HEK293 (cell line): Measurements from ENCODE around the gene MYOC.

Experiments
- AEBP2 ChIP-seq: fragments of 450-650 bp; formaldehyde crosslinking; IDR thresholded peaks from 2 replicates; pipeline ENCODE4 v1.5.1; 2016; ENCODE audit warnings: missing biosample characterization, missing genetic modification characterization, borderline replicate concordance
- CTCF ChIP-seq: fragments of 450-650 bp; formaldehyde crosslinking; IDR thresholded peaks from 2 replicates; pipeline ENCODE4 v1.5.1; 2016; ENCODE audit warnings: missing biosample characterization, missing genetic modification characterization
- EGR2 ChIP-seq: fragments of 450-650 bp; formaldehyde crosslinking; IDR thresholded peaks from 2 replicates; pipeline ENCODE4 v1.5.1; 2016; ENCODE audit warnings: low read depth, missing biosample characterization, missing genetic modification characterization
- IKZF3 ChIP-seq: fragments of 450-650 bp; IDR thresholded peaks from 2 replicates; pipeline ENCODE4 v1.5.0; 2018; ENCODE audit warnings: missing biosample characterization, mild to moderate bottlenecking, missing genetic modification characterization, moderate library complexity
- MZF1 ChIP-seq: fragments of 450-650 bp; formaldehyde crosslinking; IDR thresholded peaks from 2 replicates; pipeline ENCODE4 v1.5.1; 2017; ENCODE audit warnings: missing biosample characterization, missing genetic modification characterization, borderline replicate concordance
- TCF7L2 ChIP-seq: IDR thresholded peaks from 2 replicates; pipeline ENCODE4 v1.6.1; 2011; ENCODE audit warnings: low read depth, mild to moderate bottlenecking, inconsistent platforms, low read length, moderate library complexity, borderline replicate concordance
- TRIM28 ChIP-seq: IDR thresholded peaks from 2 replicates; pipeline ENCODE4 v1.6.1; 2011; ENCODE audit warnings: low read length, control low read depth, borderline replicate concordance
- YY1 ChIP-seq: fragments of 450-650 bp; formaldehyde crosslinking; IDR thresholded peaks from 2 replicates; pipeline ENCODE4 v1.5.1; 2018; ENCODE audit warnings: missing biosample characterization, missing genetic modification characterization
- YY2 ChIP-seq: fragments of 450-650 bp; formaldehyde crosslinking; IDR thresholded peaks from 2 replicates; pipeline ENCODE4 v1.5.1; 2016; ENCODE audit warnings: missing biosample characterization, missing genetic modification characterization
- ZBTB1 ChIP-seq: fragments of 450-650 bp; formaldehyde crosslinking; IDR thresholded peaks from 2 replicates; pipeline ENCODE4 v1.5.1; 2016; ENCODE audit warnings: missing biosample characterization, missing genetic modification characterization
- ZBTB20 ChIP-seq: fragments of 450-650 bp; formaldehyde crosslinking; IDR thresholded peaks from 2 replicates; pipeline ENCODE4 v1.5.1; 2016; ENCODE audit warnings: missing biosample characterization, missing genetic modification characterization
- ZFP69B ChIP-seq: fragments of 450-650 bp; formaldehyde crosslinking; IDR thresholded peaks from 2 replicates; pipeline ENCODE4 v1.5.1; 2016; ENCODE audit warnings: missing biosample characterization, missing genetic modification characterization
- ZIC2 ChIP-seq: fragments of 450-650 bp; formaldehyde crosslinking; IDR thresholded peaks from 2 replicates; pipeline ENCODE4 v1.5.1; 2016; ENCODE audit warnings: missing biosample characterization, missing genetic modification characterization
- ZNF10 ChIP-seq: fragments of 450-650 bp; formaldehyde crosslinking; IDR thresholded peaks from 2 replicates; pipeline ENCODE4 v1.5.1; 2017; ENCODE audit warnings: missing biosample characterization, missing genetic modification characterization
- ZNF169 ChIP-seq: fragments of 450-650 bp; formaldehyde crosslinking; IDR thresholded peaks from 2 replicates; pipeline ENCODE4 v1.5.1; 2016; ENCODE audit warnings: missing biosample characterization, missing genetic modification characterization
- ZNF184 ChIP-seq: fragments of 450-650 bp; IDR thresholded peaks from 2 replicates; pipeline ENCODE4 v1.5.1; 2018; ENCODE audit warnings: missing biosample characterization, mild to moderate bottlenecking, missing genetic modification characterization
- ZNF2 ChIP-seq: fragments of 450-650 bp; formaldehyde crosslinking; IDR thresholded peaks from 2 replicates; pipeline ENCODE4 v1.5.1; 2016; ENCODE audit warnings: missing biosample characterization, missing genetic modification characterization
- ZNF239 ChIP-seq: fragments of 450-650 bp; formaldehyde crosslinking; IDR thresholded peaks from 2 replicates; pipeline ENCODE4 v1.5.1; 2016; ENCODE audit warnings: missing biosample characterization, missing genetic modification characterization
- ZNF302 ChIP-seq: fragments of 450-650 bp; formaldehyde crosslinking; IDR thresholded peaks from 2 replicates; pipeline ENCODE4 v1.5.1; 2016; ENCODE audit warnings: missing biosample characterization, missing genetic modification characterization, low read depth
- ZNF366 ChIP-seq: fragments of 450-650 bp; formaldehyde crosslinking; conservative IDR thresholded peaks from 2 replicates; pipeline ENCODE4 v1.5.1; 2016; ENCODE audit warnings: missing biosample characterization, missing genetic modification characterization
- ZNF394 ChIP-seq: fragments of 450-650 bp; formaldehyde crosslinking; IDR thresholded peaks from 2 replicates; pipeline ENCODE4 v1.5.1; 2016; ENCODE audit warnings: missing biosample characterization, missing genetic modification characterization, mild to moderate bottlenecking, moderate library complexity, borderline replicate concordance
- ZNF404 ChIP-seq: fragments of 450-650 bp; formaldehyde crosslinking; IDR thresholded peaks from 2 replicates; pipeline ENCODE4 v1.5.1; 2017; ENCODE audit warnings: missing biosample characterization, missing genetic modification characterization
- ZNF426 ChIP-seq: fragments of 450-650 bp; formaldehyde crosslinking; IDR thresholded peaks from 2 replicates; pipeline ENCODE4 v1.5.1; 2017; ENCODE audit warnings: missing biosample characterization, missing genetic modification characterization, mild to moderate bottlenecking, inconsistent platforms, moderate library complexity
- ZNF488 ChIP-seq: fragments of 450-650 bp; formaldehyde crosslinking; IDR thresholded peaks from 2 replicates; pipeline ENCODE4 v1.5.1; 2016; ENCODE audit warnings: missing biosample characterization, missing genetic modification characterization
- ZNF544 ChIP-seq: fragments of 450-650 bp; formaldehyde crosslinking; IDR thresholded peaks from 2 replicates; pipeline ENCODE4 v1.5.0; 2017; ENCODE audit warnings: missing biosample characterization, missing genetic modification characterization
- ZNF560 ChIP-seq: fragments of 450-650 bp; formaldehyde crosslinking; IDR thresholded peaks from 2 replicates; pipeline ENCODE4 v1.5.1; 2017; ENCODE audit warnings: missing biosample characterization, missing genetic modification characterization, borderline replicate concordance
- ZNF610 ChIP-seq: fragments of 450-650 bp; formaldehyde crosslinking; IDR thresholded peaks from 2 replicates; pipeline ENCODE4 v1.5.1; 2016; ENCODE audit warnings: missing biosample characterization, missing genetic modification characterization, borderline replicate concordance
- ZNF626 ChIP-seq: fragments of 450-650 bp; sonication (Bioruptor Pico); formaldehyde crosslinking; IDR thresholded peaks from 2 replicates; pipeline ENCODE4 v1.5.1; 2018; ENCODE audit warnings: missing biosample characterization, missing genetic modification characterization, inconsistent platforms
- ZNF654 ChIP-seq: fragments of 450-650 bp; formaldehyde crosslinking; IDR thresholded peaks from 2 replicates; pipeline ENCODE4 v1.5.1; 2016; ENCODE audit warnings: low read depth, missing biosample characterization, missing genetic modification characterization
- ZNF658 ChIP-seq: fragments of 450-650 bp; formaldehyde crosslinking; IDR thresholded peaks from 2 replicates; pipeline ENCODE4; 2016; ENCODE audit warnings: missing biosample characterization, missing genetic modification characterization
- ZNF660 ChIP-seq: fragments of 450-650 bp; IDR thresholded peaks from 2 replicates; pipeline ENCODE4 v1.5.1; 2018; ENCODE audit warnings: missing biosample characterization, mild to moderate bottlenecking, missing genetic modification characterization
- ZNF707 ChIP-seq: fragments of 450-650 bp; formaldehyde crosslinking; IDR thresholded peaks from 2 replicates; pipeline ENCODE4 v1.5.1; 2016; ENCODE audit warnings: missing biosample characterization, missing genetic modification characterization
- ZNF768 ChIP-seq: fragments of 450-650 bp; formaldehyde crosslinking; IDR thresholded peaks from 2 replicates; pipeline ENCODE4 v1.5.1; 2018; ENCODE audit warnings: missing biosample characterization, mild to moderate bottlenecking, missing genetic modification characterization
- ZNF785 ChIP-seq: fragments of 450-650 bp; formaldehyde crosslinking; IDR thresholded peaks from 2 replicates; pipeline ENCODE4 v1.5.1; 2016; ENCODE audit warnings: missing biosample characterization, missing genetic modification characterization
- ZNF843 ChIP-seq: fragments of 450-650 bp; formaldehyde crosslinking; IDR thresholded peaks from 2 replicates; pipeline ENCODE4 v1.5.1; 2016; ENCODE audit warnings: missing biosample characterization, missing genetic modification characterization
- TF ChIP-seq, protein P1 (sequence below): fragments of 450-650 bp; formaldehyde crosslinking; IDR thresholded peaks from 2 replicates; pipeline ENCODE4 v1.5.1; 2016; ENCODE audit warnings: missing biosample characterization, missing genetic modification characterization
- TF ChIP-seq, protein P2 (sequence below): fragments of 450-650 bp; formaldehyde crosslinking; IDR thresholded peaks from 2 replicates; pipeline ENCODE4 v1.5.1; 2017; ENCODE audit warnings: missing biosample characterization, missing genetic modification characterization

MYOC gene

DNA sequence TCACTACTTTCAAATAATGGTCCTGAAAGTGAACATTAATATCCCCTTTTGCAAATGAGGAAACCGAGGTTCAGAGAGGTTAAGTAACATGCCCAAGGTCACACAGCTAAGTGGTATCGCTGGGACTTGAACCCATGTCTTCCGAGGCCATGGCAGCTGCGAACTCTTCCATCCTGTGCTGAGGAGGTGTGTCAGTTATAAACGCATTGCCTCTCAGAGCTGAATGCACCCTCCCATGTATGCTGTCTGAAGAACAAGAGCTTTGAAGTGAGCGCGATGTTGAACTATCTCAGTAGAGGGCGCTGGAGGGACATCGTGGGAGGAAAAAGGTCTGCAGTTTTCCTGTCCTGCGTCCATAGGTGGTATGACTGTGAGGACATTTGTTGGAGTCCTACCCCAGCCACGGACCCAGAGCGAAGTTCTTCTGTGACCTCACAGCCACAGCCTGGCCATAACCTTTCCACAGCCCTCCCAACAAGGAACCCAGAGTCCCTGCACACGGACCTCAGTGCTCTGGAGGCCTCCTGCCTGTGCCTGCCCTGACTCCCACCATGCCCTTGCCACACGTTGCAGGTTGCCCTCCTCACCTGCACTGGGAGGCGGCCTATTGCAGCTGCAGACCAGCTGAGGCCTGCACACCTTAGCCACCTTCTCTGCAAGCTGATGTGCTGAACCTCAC, 7.5 kb downstream of the MYOC start (continued):
- TF ChIP-seq ZNF843 (no peak), ZBTB1 (no peak), ZFP69B (tag by site-specific recombination) (no peak), ZNF626 (no peak), ZNF394 (tag by site-specific recombination) (no peak), ZNF184 (tag by site-specific recombination) (no peak), ZNF610 (tag by site-specific recombination) (no peak), YY2 (tag by site-specific recombination) (0 out of 2 replicates have a peak, but pooled peaks have one; percentile 20), ZBTB20 (tag by site-specific recombination) (no peak), AEBP2 (tag by site-specific recombination) (no peak), CTCF (tag by site-specific recombination) (peak; percentile 88), ZNF768 (tag by site-specific recombination) (peak; percentile 97), IKZF3 (tag by site-specific recombination) (0 out of 2 replicates have a peak, but pooled peaks have one; percentile 7), YY1 (tag by site-specific recombination) (peak; percentile 36; the same call in 1 of the 2 replicates), ZNF660 (peak; percentile 73; the same call in 1 of the 2 replicates), ZNF169 (tag by site-specific recombination) (no peak), ZNF2 (tag by site-specific recombination) (peak; percentile 85), ZNF654 (tag by site-specific recombination) (peak; percentile 95), ZNF426 (tag by site-specific recombination) (no peak), ZNF239 (tag by site-specific recombination) (no peak), ZNF560 (tag by site-specific recombination) (no peak), TCF7L2 (peak; percentile 52; the same call in 1 of the 2 replicates), ZNF707 (tag by site-specific recombination) (no peak), ZNF658 (tag by site-specific recombination) (no peak), ZNF366 (tag by site-specific recombination) (no peak), TRIM28 (peak; percentile 71; the same call in 1 of the 2 replicates), ZNF302 (tag by site-specific recombination) (no peak), ZNF10 (no peak), ZNF488 (tag by site-specific recombination) (no peak), ZNF404 (tag by site-specific recombination) (no peak), ZNF785 (tag by site-specific recombination) (no peak), ZIC2 (no peak), ZNF544 (tag by site-specific recombination) (no peak), EGR2 (tag by site-specific recombination) (peak; percentile 49), MZF1 (tag by site-specific recombination) (no peak)
- TF ChIP-seq, protein P1, sequence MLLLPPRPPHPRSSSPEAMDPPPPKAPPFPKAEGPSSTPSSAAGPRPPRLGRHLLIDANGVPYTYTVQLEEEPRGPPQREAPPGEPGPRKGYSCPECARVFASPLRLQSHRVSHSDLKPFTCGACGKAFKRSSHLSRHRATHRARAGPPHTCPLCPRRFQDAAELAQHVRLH (tag by site-specific recombination) = peak; percentile 89
- TF ChIP-seq, protein P2, sequence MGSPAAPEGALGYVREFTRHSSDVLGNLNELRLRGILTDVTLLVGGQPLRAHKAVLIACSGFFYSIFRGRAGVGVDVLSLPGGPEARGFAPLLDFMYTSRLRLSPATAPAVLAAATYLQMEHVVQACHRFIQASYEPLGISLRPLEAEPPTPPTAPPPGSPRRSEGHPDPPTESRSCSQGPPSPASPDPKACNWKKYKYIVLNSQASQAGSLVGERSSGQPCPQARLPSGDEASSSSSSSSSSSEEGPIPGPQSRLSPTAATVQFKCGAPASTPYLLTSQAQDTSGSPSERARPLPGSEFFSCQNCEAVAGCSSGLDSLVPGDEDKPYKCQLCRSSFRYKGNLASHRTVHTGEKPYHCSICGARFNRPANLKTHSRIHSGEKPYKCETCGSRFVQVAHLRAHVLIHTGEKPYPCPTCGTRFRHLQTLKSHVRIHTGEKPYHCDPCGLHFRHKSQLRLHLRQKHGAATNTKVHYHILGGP (tag by site-specific recombination) = no peak
